ENCODE data around the gene IL19.

DNA sequence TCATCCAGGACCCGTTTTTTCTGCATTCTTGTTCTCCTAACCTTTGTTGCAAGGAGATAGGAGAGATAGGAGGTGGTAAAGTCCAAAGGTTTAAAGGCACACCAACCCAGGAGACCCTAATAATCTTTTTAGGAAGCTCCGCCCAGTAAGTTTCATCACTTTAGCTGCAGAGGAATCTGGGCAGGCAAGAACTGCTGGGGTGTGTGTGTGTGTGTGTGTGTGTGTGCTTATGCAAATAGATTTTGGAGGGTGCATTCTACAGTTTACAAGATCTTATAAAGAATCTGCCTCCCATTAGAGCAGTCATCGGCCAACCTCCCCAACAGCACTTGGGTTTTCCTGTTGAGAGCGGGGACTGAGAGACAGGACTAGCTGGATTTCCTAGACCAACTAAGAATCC is 5.7 kb downstream of the IL19 start:
- no peak for TF ChIP-seq POLR2AphosphoS5 (IDR thresholded peaks at IDR 0.05)
- TF ChIP-seq POLR2A (IDR thresholded peaks at IDR 0.05), result no peak

Data from upper lobe of left lung (tissue), 4 donors.